ENCODE measurements around the gene ROBO3.

- TF ChIP-seq CTCF (IDR thresholded peaks at IDR 0.05) (no peak), EZH2 (IDR thresholded peaks at IDR 0.05; ENCODE audit: borderline replicate concordance, insufficient read depth, low read depth, low read length, poor library complexity, severe bottlenecking) (no peak)
These were observed 5.2 kb downstream of the ROBO3 start for GRCh38 chr11:124870430-124870829.
